GM18858 (cell line): Measurements from ENCODE around the gene UHMK1.
"Not testable (repeated sequence)": the region's sequence is repeated elsewhere in the genome, so short reads cannot be mapped to it uniquely, and the experiment has no call there.

Source experiments
- ATAC-seq: cut with Tn5 transposase; IDR thresholded peaks from one replicate; pipeline ENCODE4 v1.9.1; 2021; ENCODE audit not compliant: unreplicated experiment

UHMK1 gene

DNA sequence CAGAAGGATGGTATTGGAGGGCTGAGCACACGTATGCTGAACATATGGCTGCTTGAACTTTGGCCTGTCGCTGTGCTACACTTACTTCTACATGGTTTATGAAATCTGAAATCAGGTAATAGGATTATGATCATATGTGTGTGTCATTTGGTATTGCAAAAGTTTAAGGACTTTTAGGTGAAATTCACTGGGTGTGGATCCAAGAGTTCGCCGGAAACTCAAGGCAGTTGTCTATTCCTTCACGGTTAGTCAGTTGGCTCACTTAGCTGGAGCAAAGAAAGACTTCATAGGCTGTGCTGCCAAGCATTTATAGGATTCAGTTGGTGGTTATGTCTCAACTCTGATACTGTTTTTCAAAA, 64.8 kb downstream of the UHMK1 start:
- no peak for ATAC-seq

DNA sequence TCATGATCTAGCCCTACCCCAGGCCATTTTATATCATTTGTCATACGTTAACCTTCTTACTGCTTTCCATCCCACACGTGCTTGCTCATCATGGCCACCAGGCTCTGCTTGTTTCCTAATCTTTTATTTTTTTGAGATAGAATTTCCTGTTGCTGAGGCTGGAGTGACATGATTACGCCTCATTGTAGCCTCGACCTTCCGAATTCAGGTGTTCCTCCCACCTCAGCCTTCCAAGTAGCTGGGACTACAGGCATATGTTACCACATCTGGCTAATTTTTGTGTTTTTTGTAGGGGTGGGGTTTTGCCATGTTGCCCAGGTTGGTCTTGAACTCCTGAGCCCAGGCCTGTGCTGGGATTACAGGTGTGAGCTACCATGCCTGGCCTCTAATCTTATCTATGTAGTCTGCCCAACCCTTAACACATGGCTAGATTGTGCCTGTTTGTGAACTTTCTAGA, 67.2 kb downstream of the UHMK1 start:
- ATAC-seq = no peak

DNA sequence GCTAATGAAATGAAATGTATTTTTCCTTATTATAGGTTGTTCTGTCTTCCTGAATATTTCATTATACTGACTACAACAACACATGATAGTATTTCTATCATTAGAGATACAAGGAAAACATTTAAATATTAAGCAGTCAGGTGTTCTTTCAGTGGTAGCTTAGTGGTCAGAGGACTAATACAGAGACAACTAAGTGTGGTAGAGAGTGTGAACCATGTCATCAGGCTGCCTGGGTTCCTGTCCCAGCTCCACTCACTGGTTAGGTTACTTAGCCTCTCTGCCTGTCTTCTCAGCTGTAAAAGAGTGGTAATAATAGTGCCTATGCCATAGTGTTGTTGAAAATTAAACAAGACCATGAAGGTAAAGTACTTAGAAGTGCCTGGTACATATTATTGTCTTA, 67.8 kb downstream of the UHMK1 start:
- ATAC-seq = no peak

DNA sequence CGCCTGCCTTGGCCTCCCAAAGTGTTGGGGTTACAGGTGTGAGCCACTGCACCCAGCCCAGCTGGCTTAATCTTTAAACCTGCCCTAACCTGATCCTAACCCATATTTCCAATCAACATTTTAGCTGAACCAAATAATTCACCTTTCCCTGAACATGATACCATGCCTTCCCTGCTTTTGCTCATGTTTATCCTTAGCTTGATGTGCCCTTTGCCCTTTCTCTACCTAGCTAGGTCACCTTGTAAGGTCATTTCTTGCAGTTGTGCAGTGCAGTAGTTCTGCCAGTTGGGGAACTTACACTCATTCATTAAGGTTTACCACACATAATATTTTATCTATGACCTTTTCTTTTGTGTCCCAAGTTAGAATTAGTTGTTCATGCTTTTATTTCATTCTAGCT, 69.3 kb downstream of the UHMK1 start:
- no peak for ATAC-seq

DNA sequence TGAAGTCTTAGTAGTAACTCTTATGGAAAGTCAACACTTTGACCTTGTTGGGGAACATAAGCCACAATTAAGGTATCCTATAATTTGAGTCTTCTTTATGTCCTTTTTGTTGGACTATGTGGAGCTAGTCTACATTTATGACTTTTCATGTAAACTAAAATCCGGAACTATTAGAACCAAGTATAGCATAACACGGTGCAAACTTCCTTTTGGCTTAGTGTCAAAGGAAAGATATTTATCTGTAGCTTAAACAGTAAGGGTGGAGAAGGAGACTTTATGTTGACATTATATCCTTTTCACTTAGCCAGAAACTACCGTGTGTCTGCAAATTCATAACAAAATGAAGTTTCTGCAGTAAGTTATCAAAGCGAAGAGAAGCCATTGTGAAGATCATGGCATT, 71.2 kb downstream of the UHMK1 start:
- ATAC-seq = no peak

DNA sequence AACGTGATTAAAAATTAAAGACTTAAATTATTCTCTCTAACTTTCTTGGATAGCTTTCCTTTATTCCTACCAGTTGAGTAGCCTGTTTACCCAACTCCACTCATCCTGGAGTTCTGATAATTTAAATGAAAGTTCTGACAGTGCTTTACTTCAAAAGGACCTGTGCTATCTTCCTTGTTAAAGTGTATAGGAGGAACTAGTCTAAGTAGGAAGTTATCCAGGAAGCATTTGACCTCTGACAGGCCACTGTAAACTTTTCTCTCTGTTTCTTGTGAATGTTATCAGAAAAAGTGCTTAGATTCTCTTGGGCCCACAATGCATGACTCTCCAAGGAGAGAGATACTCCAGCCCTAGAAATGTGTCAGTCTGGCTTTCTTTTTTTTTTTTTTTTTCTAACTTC, 73.1 kb downstream of the UHMK1 start:
- no peak for ATAC-seq

DNA sequence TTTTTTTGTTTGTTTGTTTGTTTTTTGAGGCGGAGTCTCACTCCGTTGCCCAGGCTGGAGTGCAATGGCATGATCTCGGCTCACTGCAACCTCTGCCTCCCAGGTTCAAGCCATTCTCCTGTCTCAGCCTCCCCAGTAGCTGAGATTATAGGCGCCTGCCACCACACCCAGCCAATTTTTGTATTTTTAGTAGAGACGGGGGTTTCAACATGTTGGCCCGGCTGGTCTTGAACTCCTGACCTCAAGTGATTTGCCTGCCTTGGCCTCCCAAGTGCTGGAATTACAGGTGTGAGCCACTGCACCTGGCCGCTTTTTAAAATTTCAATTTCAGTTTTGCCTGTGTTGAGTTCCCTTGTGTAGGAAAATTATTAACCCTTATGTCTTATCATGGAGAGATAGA, 73.5 kb downstream of the UHMK1 start:
- ATAC-seq = not testable (repeated sequence)

DNA sequence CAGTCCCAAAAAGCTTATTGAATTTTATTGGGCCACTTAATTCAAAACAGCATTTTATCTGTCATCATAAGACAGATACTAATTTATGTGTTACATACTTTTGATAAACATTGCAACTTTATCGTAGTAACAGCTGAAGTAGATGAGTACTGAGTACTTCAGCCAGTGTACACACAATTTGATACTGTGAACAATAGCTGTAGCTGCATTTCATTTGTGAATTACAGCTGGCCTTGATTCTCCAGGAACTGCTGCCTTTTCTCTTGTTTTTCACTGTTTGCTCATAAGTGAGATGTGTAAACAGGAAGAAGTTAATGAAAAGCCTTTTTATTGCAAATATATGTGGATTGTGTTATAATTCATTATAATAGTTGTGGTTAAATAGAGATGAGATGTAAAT, 74.1 kb downstream of the UHMK1 start:
- ATAC-seq = no peak

DNA sequence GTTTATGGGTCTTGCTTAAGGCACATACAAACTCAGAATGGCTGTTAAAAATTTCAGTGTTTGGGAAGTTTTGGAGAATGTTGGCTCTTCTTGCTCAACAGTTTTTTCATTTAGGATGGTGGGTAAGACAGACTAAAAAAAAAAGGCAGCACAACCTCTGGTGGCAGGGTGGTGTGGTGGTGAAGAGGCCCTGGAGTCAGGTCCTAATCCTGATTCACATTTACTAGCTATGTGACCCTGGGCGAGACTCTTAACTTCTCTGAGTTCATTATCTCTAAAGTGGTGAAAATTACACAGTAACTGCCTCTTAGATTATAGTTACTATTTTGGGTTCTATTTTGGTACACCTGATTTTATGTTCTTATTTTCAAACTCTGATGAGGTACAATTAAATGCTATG, 75.5 kb downstream of the UHMK1 start:
- ATAC-seq = no peak

DNA sequence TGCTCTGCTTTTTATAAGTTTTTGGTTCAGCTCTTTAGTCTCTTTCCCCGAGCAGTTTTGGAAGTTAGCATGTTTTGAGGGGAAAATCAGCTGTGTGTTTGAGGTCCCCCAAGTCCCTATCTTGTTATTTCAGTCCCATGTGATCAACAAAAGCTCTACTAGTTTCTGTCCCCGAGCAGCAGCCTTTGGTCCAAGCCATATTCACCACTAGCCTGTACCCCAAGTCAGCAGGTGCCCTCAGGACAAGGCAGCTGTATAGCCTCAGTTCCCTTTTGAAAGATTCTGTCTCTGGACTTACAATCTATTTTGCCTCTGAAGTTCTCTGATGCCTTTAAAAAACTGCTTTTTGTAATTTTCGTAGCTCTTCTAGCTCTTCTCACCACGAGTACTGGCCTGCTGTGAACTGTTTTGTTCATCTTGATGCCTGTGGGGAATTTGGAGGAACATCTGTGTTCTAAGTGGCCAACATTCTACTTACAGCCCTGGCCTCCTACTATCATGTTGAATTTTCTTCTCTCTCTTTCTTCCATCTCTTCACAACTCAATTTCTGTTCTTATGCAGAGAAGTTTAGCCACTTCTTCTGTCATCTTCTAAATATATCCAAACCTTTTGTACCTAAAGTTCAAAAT, 80.6 kb downstream of the UHMK1 start:
- ATAC-seq = no peak

DNA sequence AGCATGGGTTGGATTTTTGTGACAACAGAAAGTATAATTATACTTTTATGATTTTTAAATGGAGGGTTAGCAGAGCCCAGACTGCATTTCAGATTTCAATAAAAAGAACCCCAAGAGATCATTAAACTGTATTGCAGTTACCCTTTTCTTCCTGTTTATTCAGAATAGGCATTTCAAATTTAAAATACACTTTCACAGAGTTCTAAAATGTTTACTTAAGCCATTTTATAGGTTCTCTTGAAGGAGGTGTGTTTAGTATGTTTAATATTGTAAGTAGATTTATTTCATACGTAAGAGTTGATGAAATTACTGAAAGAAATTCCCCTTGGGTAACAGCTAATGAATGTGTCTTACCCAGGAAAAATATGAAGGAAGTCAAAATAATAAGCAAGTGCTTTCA, 81.3 kb downstream of the UHMK1 start:
- no peak for ATAC-seq
